AG09309 (cell line): ENCODE measurements around the gene PPP1R9A.

Experiments used
- DNase-seq: peaks from one replicate; pipeline ENCODE4 v3.0.0-alpha.2; 2010; ENCODE audit warnings: low read depth
- H3K4me3 ChIP-seq: 2 replicates; pipeline ENCODE4 v1.5.1; 2011; ENCODE audit warnings: mild to moderate bottlenecking, low read depth, low read length, moderate library complexity; ENCODE audit not compliant: control insufficient read depth
- TF ChIP-seq, protein P1 (sequence below): IDR thresholded peaks from 2 replicates; pipeline ENCODE4 v1.5.1; 2011; ENCODE audit warnings: mild to moderate bottlenecking, low read depth, low read length, inconsistent platforms; ENCODE audit not compliant: insufficient read depth, control insufficient read depth; ENCODE audit errors: missing control alignments

The PPP1R9A gene

DNA sequence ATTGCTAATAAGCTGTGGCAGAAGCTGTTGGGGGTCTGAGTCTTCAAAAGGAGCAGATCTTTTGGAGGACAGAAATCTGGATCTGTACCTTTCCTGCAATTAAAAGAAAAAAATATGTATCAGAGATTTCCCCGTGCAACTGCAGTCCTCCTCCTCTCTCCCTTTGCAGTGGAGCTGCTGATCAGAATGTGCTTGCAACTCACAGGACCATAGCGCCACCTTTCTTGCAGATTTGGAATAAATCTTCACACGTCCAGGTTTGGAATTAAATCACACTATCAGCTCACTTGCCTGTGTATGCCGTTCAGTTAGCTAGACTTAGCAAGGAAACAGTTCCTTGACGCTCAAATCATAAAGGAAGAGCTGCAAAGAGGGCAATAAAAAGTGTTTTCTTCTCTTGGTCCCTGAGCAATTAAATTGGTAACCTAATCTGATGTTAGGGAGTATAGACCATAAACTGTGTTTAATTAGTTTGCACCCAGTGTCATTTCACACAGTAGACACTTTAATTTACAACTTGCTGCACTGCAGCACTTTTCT, 339.5 kb downstream of the PPP1R9A start:
- TF ChIP-seq, protein P1, sequence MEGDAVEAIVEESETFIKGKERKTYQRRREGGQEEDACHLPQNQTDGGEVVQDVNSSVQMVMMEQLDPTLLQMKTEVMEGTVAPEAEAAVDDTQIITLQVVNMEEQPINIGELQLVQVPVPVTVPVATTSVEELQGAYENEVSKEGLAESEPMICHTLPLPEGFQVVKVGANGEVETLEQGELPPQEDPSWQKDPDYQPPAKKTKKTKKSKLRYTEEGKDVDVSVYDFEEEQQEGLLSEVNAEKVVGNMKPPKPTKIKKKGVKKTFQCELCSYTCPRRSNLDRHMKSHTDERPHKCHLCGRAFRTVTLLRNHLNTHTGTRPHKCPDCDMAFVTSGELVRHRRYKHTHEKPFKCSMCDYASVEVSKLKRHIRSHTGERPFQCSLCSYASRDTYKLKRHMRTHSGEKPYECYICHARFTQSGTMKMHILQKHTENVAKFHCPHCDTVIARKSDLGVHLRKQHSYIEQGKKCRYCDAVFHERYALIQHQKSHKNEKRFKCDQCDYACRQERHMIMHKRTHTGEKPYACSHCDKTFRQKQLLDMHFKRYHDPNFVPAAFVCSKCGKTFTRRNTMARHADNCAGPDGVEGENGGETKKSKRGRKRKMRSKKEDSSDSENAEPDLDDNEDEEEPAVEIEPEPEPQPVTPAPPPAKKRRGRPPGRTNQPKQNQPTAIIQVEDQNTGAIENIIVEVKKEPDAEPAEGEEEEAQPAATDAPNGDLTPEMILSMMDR: peak; percentile 70
- DNase-seq: peak; percentile 37
- H3K4me3 ChIP-seq: no peak overlapping the region

DNA sequence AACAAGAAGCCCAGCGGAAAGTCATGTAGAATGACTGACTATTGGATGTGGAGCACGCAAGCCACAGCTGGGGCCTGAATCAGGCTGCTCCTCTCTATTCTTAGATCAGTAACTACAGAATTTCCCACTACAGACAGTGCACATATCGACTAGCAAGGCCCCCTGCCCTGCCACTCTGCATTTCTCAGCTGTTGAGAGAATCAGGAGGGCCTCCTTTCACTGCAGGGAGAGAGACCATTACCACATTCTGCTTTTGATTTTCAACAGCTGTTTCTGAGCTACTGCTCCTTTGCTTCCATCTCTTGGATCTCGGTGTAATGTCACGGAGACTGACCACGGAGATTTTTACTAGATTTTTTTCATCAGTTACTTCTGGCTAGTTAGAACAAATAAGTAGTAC, 343.2 kb downstream of the PPP1R9A start:
- DNase-seq: no peak

DNA sequence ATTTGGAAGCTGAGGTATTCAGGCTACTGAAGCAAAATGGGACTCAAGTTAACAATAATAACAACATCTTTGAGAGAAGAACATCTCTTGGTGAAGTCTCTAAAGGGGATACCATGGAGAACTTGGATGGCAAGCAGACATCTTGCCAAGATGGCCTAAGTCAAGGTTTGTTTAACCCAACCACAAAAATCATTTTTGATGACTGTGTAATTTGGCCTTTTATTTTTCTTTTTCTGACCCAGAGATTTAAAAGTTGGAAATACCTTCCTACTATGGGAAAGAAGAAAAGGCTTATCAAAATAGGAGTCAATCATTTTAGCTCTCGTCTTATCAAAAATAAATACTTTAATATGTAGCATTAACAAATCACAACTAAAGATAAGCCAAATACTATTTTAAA, 344.6 kb downstream of the PPP1R9A start:
- DNase-seq: no peak
- TF ChIP-seq, protein P1: no peak
- no peak overlapping the region for H3K4me3 ChIP-seq

More for the DNA sequence above, 343.2 kb downstream of the PPP1R9A start:
- no peak overlapping the region for H3K4me3 ChIP-seq
- TF ChIP-seq, protein P1: no peak

DNA sequence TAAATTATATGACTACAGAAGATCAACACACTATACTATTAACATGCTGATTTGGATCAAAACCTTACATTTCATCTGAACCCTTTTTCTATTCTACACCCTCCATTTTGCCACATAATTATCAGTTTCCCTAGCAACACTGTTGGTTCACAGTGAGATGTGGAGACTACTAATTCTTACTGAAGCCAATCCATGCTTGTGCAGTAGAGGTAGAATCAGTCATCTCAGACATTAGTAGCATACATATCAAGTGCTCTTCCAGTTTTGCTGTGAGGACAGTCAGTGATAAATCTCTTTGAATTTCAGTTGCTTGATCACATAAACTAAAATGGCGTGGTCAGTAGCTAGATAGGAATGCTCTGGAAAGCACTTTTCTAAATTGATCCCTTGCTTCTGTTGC, 346.6 kb downstream of the PPP1R9A start:
- H3K4me3 ChIP-seq: no peak overlapping the region

DNA sequence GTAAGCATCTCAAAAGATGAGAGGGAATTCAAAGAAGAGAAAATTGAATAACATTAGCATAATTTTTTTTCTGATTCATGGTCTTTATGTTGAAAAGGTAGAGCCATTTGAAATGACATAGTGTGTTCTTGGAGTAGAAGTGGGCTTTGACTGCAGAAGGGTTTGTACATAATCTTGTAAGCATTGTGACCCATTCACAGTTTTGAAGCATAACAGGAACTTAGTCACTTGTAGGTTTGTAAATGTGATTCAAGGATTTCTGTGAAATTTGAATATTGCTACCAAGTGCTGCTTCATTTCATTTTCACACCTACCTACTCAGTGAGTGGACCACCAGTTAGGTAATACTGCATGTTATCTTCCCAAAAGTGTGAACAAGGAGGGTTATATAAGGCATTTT, 348.3 kb downstream of the PPP1R9A start:
- H3K4me3 ChIP-seq: no peak overlapping the region
- no peak for DNase-seq
- TF ChIP-seq, protein P1: no peak

More for the DNA sequence above, 346.6 kb downstream of the PPP1R9A start:
- TF ChIP-seq, protein P1: no peak
- DNase-seq: no peak

DNA sequence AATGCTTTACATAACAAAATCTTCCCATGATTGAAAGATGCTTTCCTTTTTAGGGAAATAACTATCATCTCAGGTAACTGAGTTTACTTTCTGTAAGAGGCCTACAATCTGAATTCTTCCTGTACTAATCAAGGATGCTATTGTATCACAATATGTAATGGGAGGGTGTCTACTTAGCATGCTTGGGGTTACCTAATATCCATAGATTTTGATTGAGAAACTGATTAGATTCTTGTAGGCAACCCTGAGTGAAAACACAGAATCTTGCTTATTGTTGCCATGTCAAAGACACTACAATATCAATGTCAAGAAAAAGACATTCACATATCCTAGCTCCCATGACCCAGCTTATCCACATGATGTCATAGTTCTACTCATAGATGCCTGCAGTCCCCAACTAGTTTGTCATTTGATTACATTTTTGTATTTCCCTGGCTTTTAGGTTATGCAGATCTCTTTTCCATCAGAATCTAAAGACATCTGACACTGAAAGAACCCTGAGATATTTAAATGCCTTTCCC, 354.6 kb downstream of the PPP1R9A start:
- TF ChIP-seq, protein P1: no peak
- DNase-seq: no peak

More for the DNA sequence above, 354.6 kb downstream of the PPP1R9A start:
- no peak overlapping the region for H3K4me3 ChIP-seq
